ENCODE data around the gene BTNL9. TPM values are rescaled to one million over a fixed set of nuclear protein-coding genes. Genes with fewer than 3 reads are reported as not detected.
A peak's percentile ranks its signal among the peaks of the same experiment; 100 is the strongest.

The BTNL9 gene
- total and polyA plus RNA-seq, 2 of the 8 experiments (the other 6 are each of a cell fraction or from before 2014, with no cell fraction given), result 0.23 to 0.89 TPM

- POLR2A ChIA-PET (ENCODE audit: partially characterized antibody), result no interaction called here
- TF ChIP-seq KDM4A (IDR thresholded peaks at IDR 0.05; ENCODE audit: low read depth, low read length, severe bottlenecking) (peak; percentile 52), RBBP5 (IDR thresholded peaks at IDR 0.05; ENCODE audit: borderline replicate concordance, low read depth, low read length) (no peak), SP2 (IDR thresholded peaks at IDR 0.05; ENCODE audit: low read length) (no peak), EGR1 (IDR thresholded peaks at IDR 0.05; ENCODE audit: borderline replicate concordance, low read depth, low read length) (no peak), TEAD4 (IDR thresholded peaks at IDR 0.05; ENCODE audit: low read depth, low read length) (no peak), ZNF274 (IDR thresholded peaks at IDR 0.05; ENCODE audit: borderline replicate concordance, extremely low read depth, low read length) (no peak), CEBPB (IDR thresholded peaks at IDR 0.05; ENCODE audit: low read depth, low read length) (no peak), BACH1 (IDR thresholded peaks at IDR 0.05; ENCODE audit: low read length) (no peak), RFX5 (IDR thresholded peaks at IDR 0.05; ENCODE audit: borderline replicate concordance, low read depth, low read length) (no peak), TAF1 (IDR thresholded peaks at IDR 0.05; ENCODE audit: low read depth, low read length) (no peak), GTF2F1 (IDR thresholded peaks at IDR 0.05; ENCODE audit: borderline replicate concordance, low read depth, low read length) (no peak), KDM5A (IDR thresholded peaks at IDR 0.05; ENCODE audit: low read length) (no peak), POU5F1 (IDR thresholded peaks at IDR 0.05; ENCODE audit: low read depth, low read length) (no peak)
These were observed 19.5 kb downstream of the BTNL9 start for GRCh38 chr5:181059297-181060230.

More at GRCh38 chr5:181059297-181060230, 19.5 kb downstream of the BTNL9 start:
- H4K91ac ChIP-seq (replicated peaks; ENCODE audit: insufficient read length, low read length), result no peak overlapping the region
- no peak overlapping the region for H3K56ac ChIP-seq (replicated peaks; ENCODE audit: insufficient read length, low read depth, low read length)
- DNase-seq (ENCODE audit: low read depth in 1 of 2, low spot score in 2 of 2) (peak in 1 of 2 experiments; percentile 67), FAIRE-seq (no peak)
- peaks cover 2 to 4% of the 10 kb centered on the region in 2 experiments for H4K20me1 ChIP-seq (replicated peaks in 1 of 2; ENCODE audit: control insufficient read depth in 1 of 2, insufficient read depth in 2 of 2, low read length in 2 of 2)
- no peaks in the 10 kb centered on the region for H3K79me2 ChIP-seq (ENCODE audit: control insufficient read depth in 1 of 2, insufficient read depth in 2 of 2, low read length in 2 of 2)
- no peak overlapping the region for H3K9ac ChIP-seq (replicated peaks in 1 of 4; ENCODE audit: extremely low read depth in 1 of 4, low read depth in 3 of 4, low read length in 3 of 4)
- H3K14ac ChIP-seq (ENCODE audit: insufficient read length), result no peak overlapping the region
- H2BK15ac ChIP-seq (ENCODE audit: low read length), result no peak overlapping the region
- H2AFZ ChIP-seq (ENCODE audit: low read length), result no peak overlapping the region; the same call in 1 of the 2 replicates
- no peak overlapping the region for H3K27ac ChIP-seq (ENCODE audit: low read depth, low read length)
- CTCF ChIA-PET (ENCODE audit: partially characterized antibody), result interaction anchor here (1.2 to 1.4 kb wide), 2 partner anchors 27 to 251 kb away, joined by 3 read pairs; no protein-coding TSS in a partner anchor
- H3K27me3 ChIP-seq (replicated peaks in 1 of 4; ENCODE audit: control insufficient read depth in 3 of 4, extremely low read depth in 1 of 4, insufficient read depth in 3 of 4, low read length in 3 of 4), result peaks cover 46 to 77% (median 69%) of the 10 kb centered on the region in 4 experiments
- no peak overlapping the region for H2BK5ac ChIP-seq (ENCODE audit: low read depth, low read length)
- no peak overlapping the region for H4K5ac ChIP-seq (ENCODE audit: insufficient read length, low read depth, low read length)
- H3K23ac ChIP-seq (ENCODE audit: insufficient read length), result no peak overlapping the region
- H3K4me2 ChIP-seq (ENCODE audit: insufficient read depth in 1 of 2, low read depth in 2 of 2, low read length in 2 of 2), result peak overlapping the region; percentile 67 to 83
- WGBS, 2 experiments (ENCODE audit: extremely low coverage in 1 of 2, insufficient coverage in 1 of 2, insufficient read length in 1 of 2, insufficient replicate concordance in 2 of 2, low coverage in 1 of 2, low lambda C conversion rate in 2 of 2, missing lambda C conversion rate in 1 of 2), result 11% methylated on average over 72 of the region's 86 CpGs; no CpG with 5 or more reads in 1 of the 2 experiments
- peaks cover 0 to 5% (median 3%) of the 10 kb centered on the region in 4 experiments; a peak in 3 of 7 replicates for H3K4me1 ChIP-seq (replicated peaks in 1 of 4; ENCODE audit: control insufficient read depth in 3 of 4, insufficient read depth in 4 of 4, low read length in 3 of 4)
- H4K8ac ChIP-seq (ENCODE audit: extremely low read depth, insufficient read depth, low read length), result no peak overlapping the region
- H3K4ac ChIP-seq (replicated peaks; ENCODE audit: insufficient read length, low read depth, low read length), result no peak overlapping the region
- H3K79me1 ChIP-seq (ENCODE audit: low read depth, low read length), result no peaks in the 10 kb centered on the region
- H3K4me3 ChIP-seq (ENCODE audit: extremely low read depth in 1 of 4, insufficient read depth in 2 of 4, low read depth in 3 of 4, low read length in 4 of 4), result peak overlapping the region; percentile 29 to 51 (median 42)
- H3K23me2 ChIP-seq (ENCODE audit: low read depth, low read length), result peaks cover 6% of the 10 kb centered on the region; the same call in 1 of the 2 replicates
- H3K9me3 ChIP-seq (ENCODE audit: insufficient read depth in 2 of 2, low read depth in 1 of 2, low read length in 1 of 2), result peaks cover 0 to 2% of the 10 kb centered on the region in 2 experiments; a peak in 1 of 4 replicates
- H2BK20ac ChIP-seq (ENCODE audit: low read length), result no peak overlapping the region
- 0 out of 8 replicates have a peak, but pooled peaks cover 0 to 2% (median 0%) of the 10 kb centered on the region in 4 experiments for H3K36me3 ChIP-seq (ENCODE audit: control insufficient read depth in 2 of 4, insufficient read depth in 4 of 4, low read length in 3 of 4)
- H2AK5ac ChIP-seq (ENCODE audit: low read depth, low read length), result no peak overlapping the region
- H2BK12ac ChIP-seq (ENCODE audit: low read depth, low read length), result no peak overlapping the region
- H3K18ac ChIP-seq (ENCODE audit: extremely low read depth, low read length), result no peak overlapping the region
- H2BK120ac ChIP-seq (replicated peaks; ENCODE audit: low read depth, low read length), result no peak overlapping the region
